IPS-NIHi7 (cell line): ENCODE data around the gene STX8.
"Not testable (repeated sequence)": the region's sequence is repeated elsewhere in the genome, so short reads cannot be mapped to it uniquely, and the experiment has no call there.

Experiments used
- DNase-seq: peaks from one replicate; pipeline ENCODE4 v3.0.0; 2012; ENCODE audit warnings: mixed read lengths; ENCODE audit errors: extremely low spot score

STX8 gene

GRCh38 chr17:9266031-9266680 lies 309.5 kb downstream of the STX8 start:
- DNase-seq, result no peak

GRCh38 chr17:9261081-9262012 lies 314.3 kb downstream of the STX8 start:
- DNase-seq, result no peak

- no peak for DNase-seq
These were observed 316.2 kb downstream of the STX8 start for GRCh38 chr17:9259419-9259818.

GRCh38 chr17:9258115-9259015 lies 317.3 kb downstream of the STX8 start:
- DNase-seq, result peak; percentile 66

- not testable (repeated sequence) for DNase-seq
These were observed 318.0 kb downstream of the STX8 start for GRCh38 chr17:9257630-9257965.

GRCh38 chr17:9256751-9257629 lies 318.6 kb downstream of the STX8 start:
- no peak for DNase-seq

- no peak for DNase-seq
These were observed 319.3 kb downstream of the STX8 start for GRCh38 chr17:9256361-9256750.

- no peak for DNase-seq
These were observed 319.8 kb downstream of the STX8 start for GRCh38 chr17:9255833-9256232.

GRCh38 chr17:9254841-9255240 lies 320.8 kb downstream of the STX8 start:
- no peak for DNase-seq

GRCh38 chr17:9253308-9253707 lies 322.3 kb downstream of the STX8 start:
- no peak for DNase-seq

- DNase-seq, result no peak
These were observed 324.3 kb downstream of the STX8 start for GRCh38 chr17:9251273-9251672.

- DNase-seq, result no peak
These were observed 326.2 kb downstream of the STX8 start for GRCh38 chr17:9249245-9249953.

- DNase-seq, result no peak
These were observed 328.1 kb downstream of the STX8 start for GRCh38 chr17:9247401-9247938.

- DNase-seq, result no peak
These were observed 331.3 kb downstream of the STX8 start for GRCh38 chr17:9244066-9245052.

GRCh38 chr17:9242983-9243382 lies 332.6 kb downstream of the STX8 start:
- DNase-seq, result no peak

GRCh38 chr17:9242497-9242881 lies 333.1 kb downstream of the STX8 start:
- DNase-seq, result no peak

- no peak for DNase-seq
These were observed 333.7 kb downstream of the STX8 start for GRCh38 chr17:9241774-9242496.

GRCh38 chr17:9241371-9241712 lies 334.3 kb downstream of the STX8 start:
- no peak for DNase-seq
